Common myeloid progenitor, CD34-positive (primary cell): ENCODE data around the gene RPL18.
A peak's percentile ranks its signal among the peaks of the same experiment; 100 is the strongest.

ENCODE experiments used
- CTCF ChIA-PET: fragments of 350-600 bp; sonication (Branson Sonifier 250); formaldehyde crosslinking; loops from one replicate; lab custom pipeline; 2021; ENCODE audit warnings: antibody characterized with exemption; lab: Charles Lee
- POLR2A ChIA-PET: fragments of 350-600 bp; sonication (Branson Sonifier 250); formaldehyde crosslinking; loops from one replicate; lab custom pipeline; 2021; ENCODE audit warnings: antibody characterized with exemption; lab: Charles Lee
- DNase-seq, 3 donors: peaks; one replicate each; pipeline versions ENCODE4 v3.0.0 to v3.0.0-alpha.2; 2013
- H3K27ac ChIP-seq, 2 experiments: 1 replicate in 1 of 2; 2 replicates in 1 of 2; pipeline ENCODE4 v1.7.0; 2013; ENCODE audit warnings: inconsistent platforms in 2 of 2, low read length in 2 of 2, mild to moderate bottlenecking in 2 of 2, low read depth in 1 of 2, moderate library complexity in 1 of 2; ENCODE audit not compliant: severe bottlenecking in 2 of 2, insufficient read depth in 1 of 2, poor library complexity in 1 of 2
- H3K27me3 ChIP-seq, 5 experiments: replicated peaks in 2 of 5; 1 replicate in 3 of 5; 2 replicates in 2 of 5; pipeline versions ENCODE4 v1.6.1 to v1.7.0; 2013; ENCODE audit warnings: low read length in 4 of 5, mild to moderate bottlenecking in 2 of 5, moderate library complexity in 2 of 5, inconsistent platforms in 1 of 5; ENCODE audit not compliant: insufficient read depth in 5 of 5, control insufficient read depth in 4 of 5
- H3K36me3 ChIP-seq, 4 experiments: 1 replicate in 2 of 4; 2 replicates in 2 of 4; pipeline versions ENCODE4 v1.6.1 to v1.7.0; 2013; ENCODE audit warnings: low read length in 3 of 4, control low read depth in 1 of 4, mild to moderate bottlenecking in 1 of 4; ENCODE audit not compliant: control insufficient read depth in 4 of 4, insufficient read depth in 4 of 4
- H3K4me1 ChIP-seq, 4 experiments: 1 replicate in 3 of 4; 2 replicates in 1 of 4; pipeline versions ENCODE4 v1.6.1 to v1.7.1; 2013; ENCODE audit warnings: low read length in 3 of 4, mild to moderate bottlenecking in 3 of 4, control low read depth in 1 of 4, inconsistent platforms in 1 of 4, moderate library complexity in 1 of 4; ENCODE audit not compliant: control insufficient read depth in 4 of 4, insufficient read depth in 4 of 4; ENCODE audit errors: control extremely low read depth in 1 of 4
- H3K4me3 ChIP-seq, 7 experiments: 1 replicate in 4 of 7; 2 replicates in 3 of 7; pipeline versions ENCODE4 v1.5.1 to v1.7.0; 2013; ENCODE audit warnings: mild to moderate bottlenecking in 7 of 7, low read length in 6 of 7, moderate library complexity in 6 of 7, inconsistent platforms in 2 of 7, low read depth in 2 of 7, control low read depth in 1 of 7; ENCODE audit not compliant: insufficient read depth in 4 of 7, control insufficient read depth in 1 of 7; ENCODE audit errors: extremely low read depth in 1 of 7
- H3K9me3 ChIP-seq, 5 experiments: 1 replicate in 4 of 5; 2 replicates in 1 of 5; pipeline versions ENCODE4 v1.6.1 to v1.7.1; 2013; ENCODE audit warnings: low read length in 4 of 5, mild to moderate bottlenecking in 2 of 5, inconsistent platforms in 1 of 5, low read depth in 1 of 5, moderate library complexity in 1 of 5; ENCODE audit not compliant: control insufficient read depth in 4 of 5, insufficient read depth in 2 of 5; ENCODE audit errors: control extremely low read depth in 1 of 5
- WGBS: methylation state at CpG from one replicate; pipeline ENCODE4 v1.1.5; 2013; ENCODE audit not compliant: insufficient coverage; 5-methylcytosine and 5-hydroxymethylcytosine counted together

RPL18 gene

GRCh38 chr19:48615231-48616040, 3.5 kb downstream of the RPL18 start:
- peaks cover 13 to 37% (median 24%) of the 10 kb centered on the region in 4 experiments for H3K36me3 ChIP-seq
- H3K4me1 ChIP-seq = peaks cover 7 to 37% (median 27%) of the 10 kb centered on the region in 4 experiments
- no peak for DNase-seq
- WGBS = 94% methylated on average over 12 of the region's 19 CpGs
- H3K9me3 ChIP-seq = no peaks in the 10 kb centered on the region
- no peaks in the 10 kb centered on the region for H3K27me3 ChIP-seq
- POLR2A ChIA-PET = no interaction called here
- no peak overlapping the region for H3K4me3 ChIP-seq
- peak overlapping the region in 1 of 2 experiments; percentile 49 for H3K27ac ChIP-seq
- CTCF ChIA-PET = interaction anchor here (1.1 to 1.5 kb wide), 3 partner anchors 26 to 125 kb away, joined by 3 to 4 read pairs (median 4); no protein-coding TSS in a partner anchor

- Histone ChIP-seq H3K27ac (peak within 1 kb of the TSS in 1 of 2 experiments; percentile 49), H3K4me1 (peaks cover 7 to 30% (median 23%) of the 10 kb centered on the region in 4 experiments), H3K4me3 (no peak within 1 kb of the TSS), H3K27me3 (no peaks in the 10 kb centered on the region), H3K9me3 (no peaks in the 10 kb centered on the region), H3K36me3 (peaks cover 13 to 37% (median 24%) of the 10 kb centered on the region in 4 experiments)
- no peak for DNase-seq
- CTCF ChIA-PET = interaction anchor here (1.5 kb wide), 1 partner anchor 55 kb away, joined by 4 read pairs; no protein-coding TSS in a partner anchor
- POLR2A ChIA-PET = interaction anchor here (0.7 kb wide), 1 partner anchor 293 kb away, joined by 3 read pairs; a partner anchor contains a TSS
- WGBS = 81% methylated on average over 14 of the region's 31 CpGs
Measured at GRCh38 chr19:48614436-48615230, 4.3 kb downstream of the RPL18 start, which contains the start of gene FAM83E. Gene FAM83E, minus strand, starts transcription at chr19:48615076. Its CDS starts 1,704 bp downstream, at chr19:48613372.

GRCh38 chr19:48613852-48614435, 5.0 kb downstream of the RPL18 start:
- 94% methylated on average over 13 of the region's 13 CpGs for WGBS
- Histone ChIP-seq H3K4me3 (no peak overlapping the region), H3K36me3 (peaks cover 13 to 37% (median 24%) of the 10 kb centered on the region in 4 experiments), H3K9me3 (no peaks in the 10 kb centered on the region), H3K27ac (no peak overlapping the region), H3K4me1 (peaks cover 7 to 30% (median 22%) of the 10 kb centered on the region in 4 experiments), H3K27me3 (no peaks in the 10 kb centered on the region)
- no peak for DNase-seq
- POLR2A ChIA-PET = interaction anchor here (0.6 to 0.7 kb wide), 3 partner anchors 13 to 292 kb away, joined by 3 to 4 read pairs (median 3); a partner anchor contains a TSS
- CTCF ChIA-PET = interaction anchor here (1.5 kb wide), 1 partner anchor 54 kb away, joined by 4 read pairs; no protein-coding TSS in a partner anchor

- CTCF ChIA-PET = no interaction called here
Measured at GRCh38 chr19:48613024-48613851, 5.7 kb downstream of the RPL18 start.

GRCh38 chr19:48611872-48612271, 7.1 kb downstream of the RPL18 start:
- H3K4me1 ChIP-seq = peaks cover 0 to 21% (median 7%) of the 10 kb centered on the region in 4 experiments
- H3K27me3 ChIP-seq = no peaks in the 10 kb centered on the region
- H3K36me3 ChIP-seq = peaks cover 11 to 27% (median 17%) of the 10 kb centered on the region in 4 experiments
- no peaks in the 10 kb centered on the region for H3K9me3 ChIP-seq
- ChIA-PET POLR2A (no interaction called here), CTCF (no interaction called here)
- no peak overlapping the region for H3K27ac ChIP-seq
- WGBS = over 99% methylated on average over 14 of the region's 14 CpGs
- DNase-seq = no peak
- no peak overlapping the region for H3K4me3 ChIP-seq

More at GRCh38 chr19:48613024-48613851, 5.7 kb downstream of the RPL18 start:
- no peaks in the 10 kb centered on the region for H3K9me3 ChIP-seq
- 94% methylated on average over 34 of the region's 39 CpGs for WGBS
- H3K4me1 ChIP-seq = peaks cover 7 to 34% (median 21%) of the 10 kb centered on the region in 4 experiments
- H3K27me3 ChIP-seq = no peaks in the 10 kb centered on the region
- POLR2A ChIA-PET = interaction anchor here (0.6 kb wide), 3 partner anchors 12 to 332 kb away, joined by 3 to 4 read pairs (median 3); no protein-coding TSS in a partner anchor
- H3K27ac ChIP-seq = no peak overlapping the region
- DNase-seq = no peak
- no peak overlapping the region for H3K4me3 ChIP-seq
- peaks cover 13 to 37% (median 24%) of the 10 kb centered on the region in 4 experiments for H3K36me3 ChIP-seq
